HepG2 (cell line): ENCODE measurements around the gene ACTN4. TPM values are rescaled to one million over a fixed set of nuclear protein-coding genes. Genes with fewer than 3 reads are reported as not detected.

ENCODE experiments used
- GATAD2A ChIP-seq: IDR thresholded peaks from 2 replicates; pipeline ENCODE4 v1.6.1; 2016
- GRHL1 ChIP-seq: sonication (generic); formaldehyde crosslinking; conservative IDR thresholded peaks from 2 replicates; pipeline ENCODE4 v1.8.0; 2022; ENCODE audit warnings: missing genetic modification reagents
- HNRNPL ChIP-seq: fragments of 200-400 bp; formaldehyde crosslinking; IDR thresholded peaks from 2 replicates; pipeline ENCODE4 v1.6.1; 2017; ENCODE audit warnings: mild to moderate bottlenecking, low read depth, low read length
- HOXA3 ChIP-seq: sonication (generic); formaldehyde crosslinking; IDR thresholded peaks from 2 replicates; pipeline ENCODE4 v1.5.0; 2020; ENCODE audit warnings: missing genetic modification reagents
- NCOR1 ChIP-seq: fragments of 200-600 bp; sonication (generic); IDR thresholded peaks from 2 replicates; pipeline ENCODE4 v1.7.0; 2017; ENCODE audit warnings: antibody characterized with exemption, low read length, borderline replicate concordance
- NR2C2 ChIP-seq: sonication (generic); formaldehyde crosslinking; IDR thresholded peaks from 2 replicates; pipeline ENCODE4 v1.4.0; 2020; ENCODE audit warnings: missing genetic modification reagents, mild to moderate bottlenecking, moderate library complexity, borderline replicate concordance
- SMYD3 ChIP-seq: sonication (generic); formaldehyde crosslinking; IDR thresholded peaks from 2 replicates; pipeline ENCODE4 v1.8.1; 2023; ENCODE audit warnings: mild to moderate bottlenecking, missing genetic modification reagents
- TAF1 ChIP-seq: sonication (generic); formaldehyde crosslinking; IDR thresholded peaks from 2 replicates; pipeline ENCODE4 v1.4.0; 2020; ENCODE audit warnings: missing genetic modification reagents
- TCF7 ChIP-seq: sonication (generic); IDR thresholded peaks from 2 replicates; pipeline ENCODE4 v1.6.1; 2016; ENCODE audit warnings: antibody characterized with exemption, low read depth
- ZBTB34 ChIP-seq: sonication (generic); formaldehyde crosslinking; IDR thresholded peaks from 2 replicates; pipeline ENCODE4 v1.8.0; 2022; ENCODE audit warnings: mild to moderate bottlenecking, missing genetic modification reagents
- ZIK1 ChIP-seq: sonication (generic); formaldehyde crosslinking; IDR thresholded peaks from 2 replicates; pipeline ENCODE4 v1.5.0; 2020; ENCODE audit warnings: mild to moderate bottlenecking, low read depth, missing genetic modification reagents, borderline replicate concordance
- ZNF101 ChIP-seq: sonication (generic); formaldehyde crosslinking; IDR thresholded peaks from 2 replicates; pipeline ENCODE4 v1.4.0; 2020; ENCODE audit warnings: mild to moderate bottlenecking, low read depth, missing genetic modification reagents, borderline replicate concordance
- ZNF143 ChIP-seq: sonication (generic); formaldehyde crosslinking; IDR thresholded peaks from 2 replicates; pipeline ENCODE4 v1.4.0; 2020; ENCODE audit warnings: missing genetic modification reagents
- ZNF772 ChIP-seq: sonication (generic); formaldehyde crosslinking; IDR thresholded peaks from 2 replicates; pipeline ENCODE4 v1.5.0; 2020; ENCODE audit warnings: mild to moderate bottlenecking, missing genetic modification reagents
- polyA plus RNA-seq, 8 experiments: library from polyadenylated mRNA; depleted of rRNA in 3 of 8; stranded (reverse) in 7 of 8; unstranded in 1 of 8; fragments of >200 nt; fragmentation: Illumina TruSeq in 4 of 8; extraction: Trizol in 4 of 8; gene quantifications; 2 replicates each; pipeline versions ENCODE4 v1.2.1 to v1.2.3, GENCODE V29; 2011 to 2016; ENCODE audit warnings: low read depth in 4 of 8, missing spikeins in 1 of 8, mixed read lengths in 1 of 8; ENCODE audit not compliant: insufficient read depth in 1 of 8
- total RNA-seq, 5 experiments: library from RNA; depleted of rRNA; stranded (reverse); fragments of >200 nt; fragmentation: Illumina TruSeq; extraction: Trizol; gene quantifications; 2 replicates each; pipeline ENCODE4 v1.2.3, GENCODE V29; 2016; ENCODE audit warnings: low read depth in 1 of 5
- TF ChIP-seq, protein P1 (sequence below): sonication (generic); formaldehyde crosslinking; IDR thresholded peaks from 2 replicates; pipeline ENCODE4 v1.4.0; 2020; ENCODE audit warnings: missing genetic modification reagents
- TF ChIP-seq, protein P2 (sequence below): sonication (generic); formaldehyde crosslinking; IDR thresholded peaks from 2 replicates; pipeline ENCODE4 v1.8.0; 2022; ENCODE audit warnings: missing genetic modification reagents, low read depth, mild to moderate bottlenecking, borderline replicate concordance
- TF ChIP-seq, protein P3 (sequence below): sonication (generic); formaldehyde crosslinking; IDR thresholded peaks from 2 replicates; pipeline ENCODE4 v1.4.0; 2020; ENCODE audit warnings: missing genetic modification reagents, borderline replicate concordance
- TF ChIP-seq, protein P4 (sequence below): sonication (generic); formaldehyde crosslinking; IDR thresholded peaks from 2 replicates; pipeline ENCODE4 v1.4.0; 2020; ENCODE audit warnings: missing genetic modification reagents, mild to moderate bottlenecking, borderline replicate concordance

ACTN4 gene
- total and polyA plus RNA-seq, 2 of the 13 experiments (the other 11 are each of a cell fraction or from before 2014, with no cell fraction given): 171 to 192 TPM

GRCh38 chr19:38649305-38650171 lies 2.1 kb downstream of the ACTN4 start (continued):
- TF ChIP-seq, protein P1, sequence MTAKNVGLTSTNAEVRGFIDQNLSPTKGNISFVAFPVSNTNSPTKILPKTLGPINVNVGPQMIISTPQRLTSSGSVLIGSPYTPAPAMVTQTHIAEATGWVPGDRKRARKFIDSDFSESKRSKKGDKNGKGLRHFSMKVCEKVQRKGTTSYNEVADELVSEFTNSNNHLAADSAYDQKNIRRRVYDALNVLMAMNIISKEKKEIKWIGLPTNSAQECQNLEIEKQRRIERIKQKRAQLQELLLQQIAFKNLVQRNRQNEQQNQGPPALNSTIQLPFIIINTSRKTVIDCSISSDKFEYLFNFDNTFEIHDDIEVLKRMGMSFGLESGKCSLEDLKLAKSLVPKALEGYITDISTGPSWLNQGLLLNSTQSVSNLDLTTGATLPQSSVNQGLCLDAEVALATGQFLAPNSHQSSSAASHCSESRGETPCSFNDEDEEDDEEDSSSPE (CRISPR knock-in tag): peak; percentile 49
- peak; percentile 50; the same call in 1 of the 2 replicates for TF ChIP-seq ZNF772 (CRISPR knock-in tag)
- no peak for TF ChIP-seq ZNF101 (CRISPR knock-in tag)
- TF ChIP-seq, protein P2, sequence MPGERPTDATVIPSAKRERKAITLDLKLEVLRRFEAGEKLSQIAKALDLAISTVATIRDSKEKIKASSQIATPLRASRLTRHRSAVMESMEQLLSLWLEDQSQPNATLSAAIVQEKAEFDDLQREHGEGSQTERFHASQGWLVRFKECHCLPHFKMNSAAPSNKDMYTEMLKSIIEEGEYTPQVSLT (CRISPR knock-in tag): no peak
- TF ChIP-seq ZNF143 (CRISPR knock-in tag): no peak
- TF ChIP-seq TAF1: peak; percentile 39
- TF ChIP-seq ZBTB34 (CRISPR knock-in tag): 0 out of 2 replicates have a peak, but pooled peaks have one; percentile 29
- TF ChIP-seq, protein P3, sequence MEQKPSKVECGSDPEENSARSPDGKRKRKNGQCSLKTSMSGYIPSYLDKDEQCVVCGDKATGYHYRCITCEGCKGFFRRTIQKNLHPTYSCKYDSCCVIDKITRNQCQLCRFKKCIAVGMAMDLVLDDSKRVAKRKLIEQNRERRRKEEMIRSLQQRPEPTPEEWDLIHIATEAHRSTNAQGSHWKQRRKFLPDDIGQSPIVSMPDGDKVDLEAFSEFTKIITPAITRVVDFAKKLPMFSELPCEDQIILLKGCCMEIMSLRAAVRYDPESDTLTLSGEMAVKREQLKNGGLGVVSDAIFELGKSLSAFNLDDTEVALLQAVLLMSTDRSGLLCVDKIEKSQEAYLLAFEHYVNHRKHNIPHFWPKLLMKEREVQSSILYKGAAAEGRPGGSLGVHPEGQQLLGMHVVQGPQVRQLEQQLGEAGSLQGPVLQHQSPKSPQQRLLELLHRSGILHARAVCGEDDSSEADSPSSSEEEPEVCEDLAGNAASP (CRISPR knock-in tag): peak; percentile 36; the same call in 1 of the 2 replicates
- TF ChIP-seq ZIK1: 0 out of 2 replicates have a peak, but pooled peaks have one; percentile 37
- TF ChIP-seq GRHL1 (CRISPR knock-in tag): no peak
- 0 out of 2 replicates have a peak, but pooled peaks have one; percentile 40 for TF ChIP-seq SMYD3 (CRISPR knock-in tag)
- TF ChIP-seq, protein P4, sequence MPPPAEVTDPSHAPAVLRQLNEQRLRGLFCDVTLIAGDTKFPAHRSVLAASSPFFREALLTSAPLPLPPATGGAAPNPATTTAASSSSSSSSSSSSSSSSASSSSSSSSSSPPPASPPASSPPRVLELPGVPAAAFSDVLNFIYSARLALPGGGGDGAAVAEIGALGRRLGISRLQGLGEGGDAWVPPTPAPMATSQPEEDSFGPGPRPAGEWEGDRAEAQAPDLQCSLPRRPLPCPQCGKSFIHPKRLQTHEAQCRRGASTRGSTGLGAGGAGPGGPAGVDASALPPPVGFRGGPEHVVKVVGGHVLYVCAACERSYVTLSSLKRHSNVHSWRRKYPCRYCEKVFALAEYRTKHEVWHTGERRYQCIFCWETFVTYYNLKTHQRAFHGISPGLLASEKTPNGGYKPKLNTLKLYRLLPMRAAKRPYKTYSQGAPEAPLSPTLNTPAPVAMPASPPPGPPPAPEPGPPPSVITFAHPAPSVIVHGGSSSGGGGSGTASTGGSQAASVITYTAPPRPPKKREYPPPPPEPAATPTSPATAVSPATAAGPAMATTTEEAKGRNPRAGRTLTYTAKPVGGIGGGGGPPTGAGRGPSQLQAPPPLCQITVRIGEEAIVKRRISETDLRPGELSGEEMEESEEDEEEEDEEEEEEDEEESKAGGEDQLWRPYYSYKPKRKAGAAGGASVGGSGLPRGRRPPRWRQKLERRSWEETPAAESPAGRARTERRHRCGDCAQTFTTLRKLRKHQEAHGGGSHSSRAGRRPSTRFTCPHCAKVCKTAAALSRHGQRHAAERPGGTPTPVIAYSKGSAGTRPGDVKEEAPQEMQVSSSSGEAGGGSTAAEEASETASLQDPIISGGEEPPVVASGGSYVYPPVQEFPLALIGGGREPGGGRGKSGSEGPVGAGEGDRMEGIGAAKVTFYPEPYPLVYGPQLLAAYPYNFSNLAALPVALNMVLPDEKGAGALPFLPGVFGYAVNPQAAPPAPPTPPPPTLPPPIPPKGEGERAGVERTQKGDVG (CRISPR knock-in tag): 0 out of 2 replicates have a peak, but pooled peaks have one; percentile 44
- TF ChIP-seq HOXA3 (CRISPR knock-in tag): peak; percentile 71
- peak; percentile 94; the same call in 1 of the 2 replicates for TF ChIP-seq NCOR1
- TF ChIP-seq TCF7: 0 out of 2 replicates have a peak, but pooled peaks have one; percentile 34
- TF ChIP-seq NR2C2: peak; percentile 47
- peak; percentile 83 for TF ChIP-seq HNRNPL
- TF ChIP-seq GATAD2A (CRISPR knock-in tag): peak; percentile 65; the same call in 1 of the 2 replicates
